Measurements from ENCODE around the gene BDH2.

DNA sequence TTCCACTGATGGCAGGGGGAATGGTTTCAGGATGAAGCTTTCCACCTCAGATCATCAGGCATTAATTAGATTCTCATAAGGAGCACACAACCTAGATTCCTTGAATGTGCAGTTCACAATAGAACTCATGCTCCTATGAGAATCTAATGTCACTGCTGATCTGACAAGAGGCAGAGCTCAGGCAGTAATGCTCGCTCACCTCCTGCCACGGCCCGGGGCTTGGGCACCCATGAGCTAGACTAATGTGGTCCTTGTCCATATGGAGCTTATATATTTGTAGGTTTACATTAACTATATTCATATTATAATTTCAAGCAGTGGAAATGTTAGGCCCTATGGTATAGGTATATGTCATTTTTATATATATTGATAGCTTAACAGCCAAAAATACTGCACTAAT, 47.5 kb downstream of the BDH2 start:
- TF ChIP-seq, protein P1, sequence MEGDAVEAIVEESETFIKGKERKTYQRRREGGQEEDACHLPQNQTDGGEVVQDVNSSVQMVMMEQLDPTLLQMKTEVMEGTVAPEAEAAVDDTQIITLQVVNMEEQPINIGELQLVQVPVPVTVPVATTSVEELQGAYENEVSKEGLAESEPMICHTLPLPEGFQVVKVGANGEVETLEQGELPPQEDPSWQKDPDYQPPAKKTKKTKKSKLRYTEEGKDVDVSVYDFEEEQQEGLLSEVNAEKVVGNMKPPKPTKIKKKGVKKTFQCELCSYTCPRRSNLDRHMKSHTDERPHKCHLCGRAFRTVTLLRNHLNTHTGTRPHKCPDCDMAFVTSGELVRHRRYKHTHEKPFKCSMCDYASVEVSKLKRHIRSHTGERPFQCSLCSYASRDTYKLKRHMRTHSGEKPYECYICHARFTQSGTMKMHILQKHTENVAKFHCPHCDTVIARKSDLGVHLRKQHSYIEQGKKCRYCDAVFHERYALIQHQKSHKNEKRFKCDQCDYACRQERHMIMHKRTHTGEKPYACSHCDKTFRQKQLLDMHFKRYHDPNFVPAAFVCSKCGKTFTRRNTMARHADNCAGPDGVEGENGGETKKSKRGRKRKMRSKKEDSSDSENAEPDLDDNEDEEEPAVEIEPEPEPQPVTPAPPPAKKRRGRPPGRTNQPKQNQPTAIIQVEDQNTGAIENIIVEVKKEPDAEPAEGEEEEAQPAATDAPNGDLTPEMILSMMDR (conservative IDR thresholded peaks at IDR 0.05; ENCODE audit: low read length) = no peak
- TF ChIP-seq EZH2phosphoT487 (IDR thresholded peaks at IDR 0.05; ENCODE audit: borderline replicate concordance, low read depth, low read length) = no peak
